ENCODE measurements around the gene CCDC7.
"Not testable (repeated sequence)": the region's sequence is repeated elsewhere in the genome, so short reads cannot be mapped to it uniquely, and the experiment has no call there.

CCDC7 gene

GRCh38 chr10:32454148-32454547 is 8.2 kb downstream of the CCDC7 start:
- no peak for DNase-seq (ENCODE audit: low read depth in 2 of 2)

- no peak for DNase-seq (ENCODE audit: low read depth in 2 of 2)
These were observed 13.2 kb downstream of the CCDC7 start for GRCh38 chr10:32459051-32459698.

- no peak for DNase-seq (ENCODE audit: low read depth in 2 of 2)
These were observed 15.3 kb downstream of the CCDC7 start for GRCh38 chr10:32461203-32461602.

GRCh38 chr10:32471232-32471631 is 25.3 kb downstream of the CCDC7 start:
- no peak for DNase-seq (ENCODE audit: low read depth in 2 of 2)

- DNase-seq (ENCODE audit: low read depth in 2 of 2): no peak
These were observed 31.6 kb downstream of the CCDC7 start for GRCh38 chr10:32477499-32477898.

GRCh38 chr10:32481606-32482005 is 35.7 kb downstream of the CCDC7 start:
- no peak for DNase-seq (ENCODE audit: low read depth in 2 of 2)

GRCh38 chr10:32483019-32483502 is 37.1 kb downstream of the CCDC7 start:
- DNase-seq (ENCODE audit: low read depth in 2 of 2): not testable (repeated sequence)

GRCh38 chr10:32488038-32488437 is 42.1 kb downstream of the CCDC7 start:
- not testable (repeated sequence) for DNase-seq (ENCODE audit: low read depth in 2 of 2)

DNA sequence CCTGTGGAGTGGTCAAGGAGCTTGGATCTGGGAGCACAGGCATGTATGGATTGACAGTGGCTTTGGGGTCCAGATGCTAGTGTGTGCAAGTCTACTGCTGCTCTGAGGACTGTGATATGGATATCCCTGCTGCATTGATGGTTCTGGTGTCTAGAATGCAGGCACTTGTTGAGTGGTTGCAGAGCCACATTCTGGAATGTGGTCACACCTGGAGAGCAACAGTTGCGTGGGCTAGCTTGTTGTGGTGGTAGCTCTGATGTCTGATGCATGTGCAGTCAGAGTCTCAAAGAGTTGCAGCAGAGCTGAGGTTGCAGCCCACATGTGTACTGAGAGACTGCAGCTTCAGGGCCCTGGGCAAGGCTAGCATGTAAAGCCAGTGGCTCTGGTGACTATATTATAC is 43.2 kb downstream of the CCDC7 start:
- DNase-seq (ENCODE audit: low read depth in 2 of 2): no peak

DNA sequence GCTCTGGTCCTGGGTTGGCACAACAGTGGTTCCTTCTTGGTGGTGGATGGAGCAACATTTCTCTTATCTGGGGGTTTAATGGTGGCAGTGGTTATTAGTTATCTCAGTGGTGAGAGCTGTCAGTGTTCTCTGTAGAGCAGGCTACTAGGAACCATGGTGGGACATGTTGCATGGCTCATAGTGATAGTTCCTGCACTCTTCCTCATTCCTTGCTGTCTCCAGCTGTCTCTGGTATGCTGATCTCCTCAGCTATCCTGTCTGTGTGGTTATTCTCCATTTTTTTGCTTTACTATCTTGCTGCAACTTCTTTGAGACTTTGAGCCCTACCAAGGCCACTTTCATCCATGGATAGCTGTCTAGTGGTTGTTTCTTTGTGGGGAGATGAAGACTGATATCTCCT is 44.0 kb downstream of the CCDC7 start:
- DNase-seq (ENCODE audit: low read depth in 2 of 2): no peak

- DNase-seq (ENCODE audit: low read depth in 2 of 2): not testable (repeated sequence)
These were observed 48.6 kb downstream of the CCDC7 start for GRCh38 chr10:32494562-32494961.

- not testable (repeated sequence) for DNase-seq (ENCODE audit: low read depth in 2 of 2)
These were observed 54.2 kb downstream of the CCDC7 start for GRCh38 chr10:32500136-32500535.

DNA sequence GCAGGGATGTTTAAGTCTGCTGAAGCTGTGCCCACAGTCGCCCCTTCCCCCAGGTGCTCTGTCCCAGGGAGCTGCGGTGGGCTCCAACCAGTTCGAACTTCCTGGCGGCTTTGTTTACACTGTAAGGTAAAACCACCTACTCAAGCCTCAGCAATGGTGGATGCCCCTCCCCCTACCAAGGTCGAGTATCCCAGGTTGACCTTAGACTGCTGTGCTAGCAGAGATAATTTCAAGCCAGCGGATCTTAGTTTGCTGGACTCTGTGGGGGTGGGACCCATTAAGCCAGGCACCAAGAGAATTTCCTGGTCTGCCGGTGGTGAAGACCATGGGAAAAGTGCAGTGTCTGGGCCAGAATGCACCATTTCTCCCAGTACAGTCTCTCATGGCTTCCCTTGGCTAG is 56.0 kb downstream of the CCDC7 start:
- DNase-seq (ENCODE audit: low read depth in 2 of 2): no peak

- DNase-seq (ENCODE audit: low read depth in 2 of 2): not testable (repeated sequence)
These were observed 60.0 kb downstream of the CCDC7 start for GRCh38 chr10:32505762-32506420.

GRCh38 chr10:32511599-32511998 is 65.7 kb downstream of the CCDC7 start:
- DNase-seq (ENCODE audit: low read depth in 2 of 2): no peak

- DNase-seq (ENCODE audit: low read depth in 2 of 2): no peak
These were observed 70.9 kb downstream of the CCDC7 start for GRCh38 chr10:32516567-32517495.

- no peak for DNase-seq (ENCODE audit: low read depth in 2 of 2)
These were observed 84.3 kb downstream of the CCDC7 start for GRCh38 chr10:32530231-32530630.

DNA sequence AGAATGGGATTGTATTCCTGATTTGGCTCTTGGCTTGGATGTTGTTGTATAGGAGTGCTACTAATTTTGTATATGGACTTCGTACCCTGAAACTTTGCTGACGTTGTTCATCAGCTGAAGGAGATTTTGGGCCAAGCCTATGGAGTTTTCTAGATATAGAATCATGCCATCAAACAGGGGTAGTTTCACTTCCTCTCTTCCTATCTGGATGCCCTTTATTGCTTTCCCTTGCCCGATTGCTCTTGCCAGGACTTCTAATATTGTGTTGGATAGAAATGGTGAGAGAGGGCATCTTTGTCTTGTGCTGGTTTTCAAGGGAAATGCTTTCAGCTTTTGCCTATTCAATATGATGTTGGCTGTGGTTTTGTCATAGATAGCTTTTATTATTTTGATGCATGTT is 92.3 kb downstream of the CCDC7 start:
- DNase-seq (ENCODE audit: low read depth in 2 of 2): no peak

- DNase-seq (ENCODE audit: low read depth in 2 of 2): no peak
These were observed 94.9 kb downstream of the CCDC7 start for GRCh38 chr10:32540691-32541470.

DNA sequence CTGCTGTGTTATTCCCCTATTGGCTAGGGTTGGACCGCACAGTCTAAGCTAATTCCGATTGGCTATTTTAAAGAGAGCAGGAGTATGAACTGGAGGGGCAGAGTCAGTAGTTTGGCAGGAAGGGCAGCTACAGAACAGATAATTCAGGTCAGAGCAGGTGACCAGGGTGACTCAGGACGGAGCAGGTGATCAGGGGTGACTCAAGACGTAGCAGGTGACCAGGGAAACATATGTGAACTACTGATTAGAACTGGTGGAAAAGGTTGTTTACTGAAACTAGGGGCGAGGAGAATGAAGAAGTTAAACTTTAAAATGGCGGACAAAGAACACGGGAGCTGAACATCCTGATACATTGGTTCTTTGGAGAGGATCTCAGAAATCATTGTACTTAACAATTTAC is 102.3 kb downstream of the CCDC7 start:
- DNase-seq (ENCODE audit: low read depth in 2 of 2): no peak

- DNase-seq (ENCODE audit: low read depth in 2 of 2): no peak
These were observed 110.9 kb downstream of the CCDC7 start for GRCh38 chr10:32556783-32557395.
